Adipose tissue (tissue), 3 donors: Measurements from ENCODE around the gene ZC3H12C. TPM values are rescaled to one million over a fixed set of nuclear protein-coding genes. Genes with fewer than 3 reads are reported as not detected.
A peak's percentile ranks its signal among the peaks of the same experiment; 100 is the strongest.

Experiments used
- H3K27ac ChIP-seq: one replicate; pipeline ENCODE4 v1.5.1; 2013; ENCODE audit warnings: low read depth, low read length
- whole genome bisulfite sequencing, 3 donors: extraction: QIAGEN DNeasy Blood & Tissue Kit; methylation state at CpG; one replicate each; pipeline ENCODE4 v1.1.7; 2013; 5-methylcytosine and 5-hydroxymethylcytosine counted together
- polyA plus RNA-seq, 3 donors: library from polyadenylated mRNA; stranded (reverse); fragments of 200-250 nt; gene quantifications; one replicate each; pipeline ENCODE4 v1.2.3, GENCODE V29; 2013
- donor health status: healthy with polysubstance abuse.
- donor health status: Bipolar disorder and iron deficiency.
- donor health status: healthy.

ZC3H12C gene
- polyA plus RNA-seq, 3 donors: 1.1 to 3.1 (median 2.2) TPM

GRCh38 chr11:110093407-110094297 lies 460 bp downstream of the ZC3H12C start:
- 0 to 1% (median 1%) methylated on average over 44 to 80 of the region's 80 CpGs for WGBS, 3 donors
- peak overlapping the region; percentile 86 for H3K27ac ChIP-seq

GRCh38 chr11:110094298-110095285 lies 1.4 kb downstream of the ZC3H12C start:
- no peak overlapping the region for H3K27ac ChIP-seq
- 27 to 56% (median 34%) methylated on average over 9 of the region's 9 CpGs for WGBS, 3 donors

- H3K27ac ChIP-seq: no peak overlapping the region
- WGBS, 3 donors: 66 to 75% (median 74%) methylated on average over 5 of the region's 5 CpGs
Measured at GRCh38 chr11:110095554-110095953, 2.4 kb downstream of the ZC3H12C start.

GRCh38 chr11:110096496-110096895 lies 3.3 kb downstream of the ZC3H12C start:
- 83 to 89% (median 84%) methylated on average over 5 of the region's 5 CpGs for WGBS, 3 donors
- H3K27ac ChIP-seq: no peak overlapping the region

- H3K27ac ChIP-seq: no peak overlapping the region
- 83 to 88% (median 87%) methylated on average over 5 of the region's 5 CpGs for WGBS, 3 donors
Measured at GRCh38 chr11:110097459-110098012, 4.3 kb downstream of the ZC3H12C start.

- H3K27ac ChIP-seq: no peak overlapping the region
- WGBS, 3 donors: 62 to 81% (median 67%) methylated on average over 1 of the region's 1 CpG
Measured at GRCh38 chr11:110098645-110099044, 5.5 kb downstream of the ZC3H12C start.

- H3K27ac ChIP-seq: no peak overlapping the region
- WGBS, 3 donors: 76 to 85% (median 82%) methylated on average over 7 of the region's 7 CpGs
Measured at GRCh38 chr11:110100476-110101240, 7.5 kb downstream of the ZC3H12C start.

GRCh38 chr11:110106713-110107274 lies 13.6 kb downstream of the ZC3H12C start:
- WGBS, 3 donors: 95 to 98% (median 95%) methylated on average over 2 of the region's 2 CpGs
- H3K27ac ChIP-seq: no peak overlapping the region

- 75 to 94% (median 93%) methylated on average over 4 of the region's 4 CpGs for WGBS, 3 donors
- H3K27ac ChIP-seq: no peak overlapping the region
Measured at GRCh38 chr11:110110854-110111253, 17.7 kb downstream of the ZC3H12C start.

GRCh38 chr11:110112457-110112856 lies 19.3 kb downstream of the ZC3H12C start:
- WGBS, 3 donors: 77 to 95% (median 78%) methylated on average over 2 of the region's 2 CpGs
- H3K27ac ChIP-seq: no peak overlapping the region

- no peak overlapping the region for H3K27ac ChIP-seq
Measured at GRCh38 chr11:110113505-110113904, 20.3 kb downstream of the ZC3H12C start.

GRCh38 chr11:110113973-110114372 lies 20.8 kb downstream of the ZC3H12C start:
- no peak overlapping the region for H3K27ac ChIP-seq
- WGBS, 3 donors: 73 to 89% (median 80%) methylated on average over 4 of the region's 4 CpGs

GRCh38 chr11:110119317-110119716 lies 26.1 kb downstream of the ZC3H12C start:
- WGBS, 3 donors: 84 to 90% (median 89%) methylated on average over 2 of the region's 2 CpGs
- no peak overlapping the region for H3K27ac ChIP-seq

GRCh38 chr11:110121204-110121603 lies 28.0 kb downstream of the ZC3H12C start:
- WGBS, 3 donors: 12 to 45% (median 21%) methylated on average over 4 of the region's 4 CpGs
- H3K27ac ChIP-seq: no peak overlapping the region

- WGBS, 3 donors: 85 to 87% (median 87%) methylated on average over 3 of the region's 3 CpGs
- no peak overlapping the region for H3K27ac ChIP-seq
Measured at GRCh38 chr11:110123003-110123402, 29.8 kb downstream of the ZC3H12C start.

- no peak overlapping the region for H3K27ac ChIP-seq
- WGBS, 3 donors: 45 to 60% (median 48%) methylated on average over 2 of the region's 2 CpGs
Measured at GRCh38 chr11:110124605-110125004, 31.4 kb downstream of the ZC3H12C start.

GRCh38 chr11:110125632-110126031 lies 32.4 kb downstream of the ZC3H12C start:
- WGBS, 3 donors: 96 to 97% (median 97%) methylated on average over 4 of the region's 4 CpGs
- H3K27ac ChIP-seq: no peak overlapping the region

GRCh38 chr11:110126936-110127335 lies 33.7 kb downstream of the ZC3H12C start:
- 90 to 98% (median 92%) methylated on average over 4 of the region's 4 CpGs for WGBS, 3 donors
- no peak overlapping the region for H3K27ac ChIP-seq
